Raji (cell line): ENCODE results near the gene STPG3.
A peak's percentile ranks its signal among the peaks of the same experiment; 100 is the strongest.

Experiments
- POLR2A ChIP-seq: IDR thresholded peaks from 2 replicates; pipeline ENCODE4 v1.6.1; 2011; ENCODE audit warnings: low read depth, low read length, control low read depth; ENCODE audit not compliant: insufficient read depth

STPG3 gene

DNA sequence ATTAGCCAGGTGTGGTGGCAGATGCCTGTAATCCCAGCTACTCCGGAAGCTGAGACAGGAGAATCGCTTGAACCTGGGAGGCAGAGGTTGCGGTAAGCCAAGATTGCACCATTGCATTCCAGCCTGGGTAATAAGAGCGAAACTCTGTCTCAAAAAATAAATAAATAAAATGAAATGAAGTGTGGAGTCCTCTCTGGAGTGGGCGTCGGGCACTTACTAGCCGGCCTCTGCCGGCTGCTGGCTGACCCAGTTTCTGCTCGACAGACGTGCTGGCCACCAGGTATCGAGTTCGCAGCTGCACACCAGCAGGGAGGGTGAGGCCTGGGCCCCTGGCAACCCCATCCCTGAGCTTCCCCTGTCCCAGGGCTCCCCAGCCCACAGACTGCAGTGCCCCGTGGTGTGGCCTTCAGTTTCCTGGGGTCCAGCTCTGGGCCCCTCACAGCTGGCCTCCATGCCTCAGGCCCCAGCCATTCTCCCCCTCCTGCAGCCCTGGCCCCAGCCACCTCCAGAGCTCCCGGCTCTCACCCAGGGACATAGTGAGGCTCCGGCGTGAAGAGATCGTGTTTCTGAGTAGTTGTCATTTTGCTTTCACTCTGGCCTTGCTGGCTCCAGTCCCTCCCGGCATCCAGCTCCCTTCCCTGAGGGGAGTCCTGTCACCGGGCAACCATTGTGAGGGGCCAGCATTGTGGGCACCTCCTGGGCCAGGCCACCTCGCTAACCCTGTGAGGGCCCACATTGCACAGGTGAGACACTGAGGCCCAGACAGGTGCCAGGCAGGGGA, 3.8 kb upstream of the STPG3 start:
- TF ChIP-seq POLR2A, result no peak

DNA sequence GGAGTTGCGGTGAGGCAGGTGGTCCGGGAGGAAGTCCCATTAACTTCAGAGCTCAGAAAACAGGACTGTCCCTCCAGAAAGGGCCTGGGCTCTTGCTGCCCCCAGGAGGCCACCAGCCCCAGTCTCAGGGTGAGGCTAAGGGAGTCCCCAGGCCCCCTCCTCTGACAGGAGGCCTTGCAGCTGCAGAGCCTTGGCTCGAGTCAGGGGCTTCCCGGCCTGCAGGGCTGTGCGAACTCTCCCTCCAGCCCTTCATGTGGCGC, 3.2 kb upstream of the STPG3 start:
- TF ChIP-seq POLR2A, result no peak

DNA sequence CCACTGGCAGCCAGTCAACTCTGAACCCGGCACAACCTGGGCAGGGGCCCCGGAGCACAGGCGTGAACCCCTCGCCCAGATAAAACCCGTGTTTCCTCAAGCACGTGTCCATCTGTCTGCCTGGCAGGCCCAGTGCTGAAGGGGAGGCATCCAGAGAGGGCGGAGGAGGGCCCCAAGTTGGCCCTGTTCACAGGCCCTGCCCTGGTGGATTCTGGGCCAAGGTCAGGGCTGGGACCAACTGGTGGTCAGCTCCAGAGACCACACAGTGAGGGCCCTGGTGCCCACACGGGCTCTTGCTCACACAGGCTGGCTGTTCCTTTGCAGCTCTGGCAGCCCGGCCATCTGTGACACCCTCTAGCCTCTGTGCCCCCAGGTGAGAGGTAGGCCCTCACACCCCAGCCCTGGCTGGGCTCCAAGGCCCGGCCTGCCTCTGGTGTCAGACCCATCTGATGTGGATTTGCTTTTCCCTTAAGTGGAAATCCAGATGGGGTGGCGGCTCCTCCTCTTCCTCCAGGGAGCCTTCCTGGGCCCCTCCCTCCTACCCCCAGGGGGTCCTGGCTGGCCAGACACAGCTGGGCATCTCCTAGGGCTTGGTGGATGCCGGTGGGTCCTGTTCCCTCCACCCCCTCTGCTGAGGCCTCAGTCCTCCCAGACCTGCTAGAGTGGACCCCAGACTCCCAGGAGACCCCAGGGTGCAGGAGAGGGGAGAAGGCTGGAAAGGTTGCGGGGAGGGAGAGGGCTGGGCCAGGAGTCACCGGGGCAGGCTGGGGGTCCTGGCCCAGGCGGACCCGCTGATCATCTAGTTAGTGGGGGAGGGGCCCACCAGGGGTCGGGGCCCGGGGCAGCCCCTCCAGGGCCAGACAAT, 525 bp upstream of the STPG3 start:
- TF ChIP-seq POLR2A, result no peak

DNA sequence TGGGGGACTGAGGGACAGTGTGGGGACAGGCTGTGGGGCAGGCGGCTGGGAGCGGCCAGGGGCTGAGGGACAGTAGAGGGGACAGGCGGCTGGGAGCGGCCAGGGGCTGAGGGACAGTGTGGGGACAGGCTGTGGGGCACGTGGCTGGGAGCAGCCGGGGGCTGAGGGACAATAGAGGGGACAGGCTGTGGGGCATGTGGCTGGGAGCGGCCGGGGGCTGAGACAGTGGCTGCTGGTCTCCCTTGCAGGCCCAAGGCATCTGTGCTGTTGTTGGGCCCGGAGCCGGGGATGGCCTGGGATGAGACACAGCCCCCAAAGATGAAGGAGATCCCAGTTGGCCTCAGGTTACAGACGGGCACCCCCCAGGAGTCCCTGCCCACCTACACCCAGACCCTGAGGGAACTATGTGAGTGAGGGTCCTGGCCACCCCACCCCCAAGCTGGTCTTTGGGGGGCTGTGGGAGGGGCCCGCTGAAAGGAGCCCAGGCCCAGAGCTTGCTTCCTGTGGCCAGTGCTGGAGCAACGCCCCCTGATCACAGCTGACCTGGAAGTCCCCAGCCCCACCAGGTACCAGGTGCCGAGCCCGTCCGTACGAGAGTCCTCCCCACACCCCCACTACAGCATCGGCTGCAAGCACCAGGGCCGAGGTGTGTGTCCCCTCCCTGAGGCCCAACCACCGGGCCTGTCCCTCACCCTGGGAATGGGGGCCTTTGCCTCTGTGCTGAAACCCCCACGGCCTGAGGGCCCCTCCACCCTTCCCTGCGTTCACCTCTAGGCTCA, 593 bp downstream of the STPG3 start:
- no peak for TF ChIP-seq POLR2A

DNA sequence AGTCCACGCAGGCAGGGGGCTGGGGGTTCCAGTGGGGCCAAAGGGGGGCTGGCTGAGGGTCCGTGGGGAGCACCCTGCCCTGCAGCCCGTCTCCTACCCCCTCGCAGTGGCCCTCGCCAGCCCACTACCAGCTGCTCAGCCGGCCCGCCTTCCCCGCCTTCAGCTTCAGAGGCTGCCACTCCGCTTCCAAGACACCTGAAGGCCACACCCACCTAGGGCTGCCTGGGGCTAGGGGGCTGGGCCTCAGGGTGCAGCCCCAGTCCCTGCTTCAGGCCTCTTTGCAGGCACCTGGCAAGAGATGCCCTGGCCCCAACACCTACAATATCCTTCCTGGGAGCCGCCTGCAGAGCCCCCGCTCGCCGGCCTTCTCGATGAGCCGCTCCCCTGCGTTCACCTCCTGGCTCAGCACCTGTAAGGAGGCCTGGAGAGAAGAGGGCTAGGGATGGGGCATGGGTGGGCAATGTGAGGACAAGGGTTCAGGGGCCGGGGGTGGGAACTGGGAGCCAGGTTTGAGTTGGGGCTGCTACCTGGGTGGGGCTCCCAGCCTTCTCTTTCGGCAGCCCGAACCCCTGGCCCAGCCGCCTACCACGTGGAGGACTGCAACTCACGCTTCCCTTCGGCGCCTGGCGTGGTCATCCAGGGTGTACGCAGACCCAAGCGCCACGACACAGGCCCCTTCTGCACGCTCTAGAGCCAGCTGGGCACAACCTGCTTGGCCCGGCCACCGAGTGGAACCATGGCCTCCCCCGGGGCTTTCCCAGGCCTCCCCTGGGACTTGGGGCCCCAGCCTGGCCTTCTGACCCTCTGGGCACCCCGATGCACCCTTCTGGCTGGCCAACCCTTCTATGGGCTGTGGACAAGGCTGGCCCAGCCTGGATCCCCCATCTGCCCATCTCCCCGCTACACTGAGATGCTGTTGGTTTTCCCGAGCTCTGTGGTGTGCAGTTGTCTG, 1.7 kb downstream of the STPG3 start:
- no peak for TF ChIP-seq POLR2A

DNA sequence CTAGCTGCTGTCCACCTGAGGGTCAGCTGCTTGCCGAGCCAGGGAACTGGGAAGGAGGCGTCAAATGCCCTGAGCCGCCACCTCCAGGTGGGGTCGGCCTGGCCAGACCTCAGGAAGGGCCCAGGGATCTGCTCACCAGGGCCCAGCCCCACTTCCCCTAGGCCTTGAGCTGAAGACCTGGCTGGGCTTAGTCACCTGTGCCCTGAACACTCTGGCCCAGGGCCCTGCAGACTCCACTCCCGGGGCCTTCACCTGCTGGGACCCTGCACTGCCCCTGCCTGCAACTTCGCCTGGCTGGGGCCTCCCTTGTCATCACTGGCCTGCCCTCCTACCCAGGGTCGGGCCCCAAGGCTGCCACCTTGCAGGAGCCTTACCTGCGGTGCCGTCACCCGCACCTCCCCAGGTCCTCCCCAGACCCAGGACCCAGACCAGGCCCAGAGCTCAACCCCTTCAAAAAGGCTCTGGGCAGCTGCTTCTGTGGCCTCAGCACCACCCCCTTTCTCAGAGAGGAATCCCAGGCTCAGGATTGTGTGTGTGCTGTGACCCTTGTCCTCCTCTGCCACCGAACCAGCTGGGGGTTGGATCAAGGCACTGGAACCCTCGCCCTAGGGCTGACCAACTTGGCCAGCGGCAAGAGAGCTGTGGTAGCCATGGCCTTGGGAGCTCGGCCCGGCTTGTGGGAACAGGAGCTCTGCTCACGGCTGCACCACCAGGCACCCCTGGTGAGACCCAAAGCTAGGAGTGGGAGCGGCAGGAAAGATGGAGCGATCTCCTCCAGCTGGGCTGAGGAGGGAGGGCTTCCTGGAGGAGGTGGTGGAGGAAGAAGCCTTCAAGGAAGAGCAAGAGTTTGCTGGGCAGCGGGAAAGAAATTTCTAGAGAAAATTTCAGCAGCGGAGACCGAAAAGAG, 2.9 kb downstream of the STPG3 start:
- no peak for TF ChIP-seq POLR2A

DNA sequence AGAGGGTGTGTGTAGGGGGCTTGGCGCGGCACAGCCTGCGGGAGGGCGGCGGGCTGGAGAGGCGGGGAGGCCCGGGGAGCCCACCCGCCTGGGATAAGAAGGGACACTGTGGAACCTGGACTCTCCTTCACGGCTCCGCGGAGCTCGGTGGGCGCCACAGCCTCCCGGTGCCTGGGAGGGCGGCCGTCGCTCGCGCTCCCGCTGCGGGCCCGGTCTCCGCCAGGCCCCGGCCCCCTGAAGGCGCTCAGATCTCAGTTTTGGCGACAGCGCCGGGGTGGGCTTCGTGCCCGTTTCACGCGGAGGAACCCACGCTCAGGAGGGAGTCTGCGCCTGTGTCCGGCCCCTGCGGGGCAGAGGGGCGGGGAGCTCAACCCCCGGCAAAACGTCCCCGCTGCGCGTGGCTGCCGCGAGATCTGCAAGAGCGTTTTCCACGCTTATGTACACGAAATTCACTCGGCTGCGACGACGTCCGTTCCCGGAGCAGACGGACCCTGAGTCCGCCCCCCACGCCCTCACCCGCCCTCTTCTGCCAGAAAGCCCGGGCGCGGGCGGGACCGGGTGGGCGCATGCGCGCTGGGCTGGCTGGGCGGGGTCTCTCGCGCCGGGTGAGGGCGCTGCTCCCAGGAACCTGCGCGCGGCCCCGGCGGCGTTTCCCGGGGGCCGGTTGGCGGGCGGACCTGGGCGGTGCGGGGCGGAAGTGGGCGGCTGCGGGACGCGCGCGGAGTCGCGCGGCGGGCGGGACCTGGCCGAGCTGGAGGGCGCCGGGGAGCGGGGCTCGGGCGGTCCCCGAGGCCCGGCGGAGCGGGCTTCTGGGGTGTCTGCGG, 3.8 kb downstream of the STPG3 start, which contains the start of gene NELFB:
Gene NELFB (plus strand): TSS at position 704 of the 824 bp plus-strand sequence.
- peak; percentile 91 for TF ChIP-seq POLR2A

DNA sequence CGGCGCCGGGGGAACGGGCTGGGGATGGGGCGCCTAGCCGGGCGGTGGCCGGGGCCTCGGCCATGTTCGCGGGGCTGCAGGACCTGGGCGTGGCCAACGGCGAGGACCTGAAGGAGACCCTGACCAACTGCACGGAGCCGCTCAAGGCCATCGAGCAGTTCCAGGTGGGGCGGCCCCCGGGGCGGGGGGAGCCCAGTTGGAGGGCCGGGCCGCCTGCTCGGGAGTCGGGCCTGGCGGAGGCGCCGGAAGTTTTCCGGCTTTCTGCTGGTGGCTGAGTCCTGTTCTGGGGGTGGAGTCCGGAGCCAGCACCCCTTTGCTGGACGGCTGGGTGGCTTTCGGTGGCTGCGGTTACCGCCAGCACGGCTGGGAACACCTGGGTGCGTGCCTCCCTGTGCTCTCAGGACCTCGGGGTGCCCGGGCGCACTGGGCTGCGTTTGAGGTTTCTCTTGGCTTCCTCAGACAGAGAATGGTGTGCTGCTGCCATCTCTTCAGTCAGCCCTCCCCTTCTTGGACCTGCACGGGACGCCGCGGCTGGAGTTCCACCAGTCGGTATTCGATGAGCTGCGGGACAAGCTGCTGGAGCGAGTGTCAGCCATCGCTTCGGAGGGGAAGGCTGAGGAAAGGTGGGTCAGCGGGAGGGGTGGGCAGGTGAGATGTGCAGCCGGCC, 4.5 kb downstream of the STPG3 start:
- TF ChIP-seq POLR2A, result no peak

DNA sequence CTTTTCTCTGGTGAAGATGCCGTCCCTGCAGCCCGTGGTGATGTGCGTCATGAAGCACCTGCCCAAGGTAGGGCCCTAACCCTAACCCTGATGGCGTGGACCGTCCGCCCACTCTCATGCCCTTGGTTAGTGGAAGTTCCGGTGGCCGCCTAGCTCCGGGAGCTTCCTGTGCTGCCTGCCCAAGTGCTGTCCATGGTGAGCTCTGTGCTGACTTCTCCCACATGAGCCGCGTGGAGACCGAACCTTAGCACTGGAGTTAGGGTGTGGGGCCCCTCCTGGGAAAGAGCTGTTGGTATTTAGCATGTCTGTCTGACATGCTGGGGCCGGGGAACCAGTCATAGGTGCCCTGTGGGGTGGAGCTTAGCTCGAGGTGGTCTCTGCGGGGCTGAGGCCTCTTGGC, 5.3 kb downstream of the STPG3 start:
- TF ChIP-seq POLR2A, result no peak

DNA sequence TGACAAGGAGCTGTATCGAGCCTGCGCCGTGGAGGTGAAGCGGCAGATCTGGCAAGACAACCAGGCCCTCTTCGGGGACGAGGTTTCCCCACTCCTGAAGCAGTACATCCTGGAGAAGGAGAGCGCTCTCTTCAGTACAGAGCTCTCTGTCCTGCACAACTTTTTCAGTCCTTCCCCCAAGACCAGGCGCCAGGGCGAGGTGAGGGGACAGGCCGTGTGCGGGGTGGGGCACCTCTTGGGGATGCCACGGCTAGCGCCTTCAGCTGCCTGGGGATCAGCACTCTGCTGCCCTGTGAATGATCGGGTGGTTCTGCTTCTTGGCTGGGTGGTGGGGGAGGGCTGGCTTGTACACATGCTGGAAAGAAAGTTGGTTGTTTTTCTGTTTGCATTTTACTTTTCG, 5.8 kb downstream of the STPG3 start:
- no peak for TF ChIP-seq POLR2A

DNA sequence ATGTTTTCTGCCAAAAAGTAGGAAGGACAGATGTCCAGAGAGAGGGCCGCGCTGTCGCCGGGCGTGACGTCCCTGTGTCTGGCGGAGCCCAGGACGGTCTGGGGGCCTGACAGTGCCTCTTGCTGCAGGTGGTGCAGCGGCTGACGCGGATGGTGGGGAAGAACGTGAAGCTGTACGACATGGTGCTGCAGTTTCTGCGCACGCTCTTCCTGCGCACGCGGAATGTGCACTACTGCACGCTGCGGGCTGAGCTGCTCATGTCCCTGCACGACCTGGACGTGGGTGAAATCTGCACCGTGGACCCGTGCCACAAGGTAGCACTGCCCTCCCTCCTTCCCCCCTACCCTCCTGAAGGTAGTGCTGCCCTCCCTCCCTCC, 11.8 kb downstream of the STPG3 start:
- TF ChIP-seq POLR2A, result no peak

DNA sequence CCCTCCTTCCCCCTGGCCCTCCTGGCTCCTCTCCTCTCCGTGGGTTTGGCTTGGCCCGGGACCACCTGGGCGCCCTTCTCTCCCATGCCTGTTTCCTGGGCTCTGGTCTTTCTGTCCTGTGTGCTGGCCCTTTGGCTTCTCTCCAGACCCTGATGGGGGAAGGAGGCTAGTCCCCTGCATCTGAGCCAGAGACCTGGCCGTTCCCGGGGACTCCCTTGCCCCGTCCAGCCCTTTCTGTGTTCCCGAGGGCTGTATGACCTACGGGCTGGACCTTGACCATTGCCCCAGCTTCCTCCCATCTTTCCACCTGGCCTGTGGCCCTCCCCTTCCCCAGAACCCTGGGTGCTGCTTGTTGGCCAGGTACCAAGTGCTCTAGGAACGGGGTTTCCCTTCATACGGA, 12.4 kb downstream of the STPG3 start:
- no peak for TF ChIP-seq POLR2A
